ENCODE results near the gene ZNF343. TPM values are rescaled to one million over a fixed set of nuclear protein-coding genes. Genes with fewer than 3 reads are reported as not detected.
"Not testable (repeated sequence)": the region's sequence is repeated elsewhere in the genome, so short reads cannot be mapped to it uniquely, and the experiment has no call there.

ZNF343 gene
- polyA plus RNA-seq, 1 donor from 2014 or later, result 14.3 TPM

- Histone ChIP-seq H3K9me2 (ENCODE audit: insufficient read depth, low read length) (no peaks in the 10 kb centered on the region), H3K4me3 (ENCODE audit: low read length) (no peak overlapping the region), H3K36me3 (ENCODE audit: insufficient read depth, low read length) (no peaks in the 10 kb centered on the region), H3K27me3 (ENCODE audit: insufficient read depth, low read depth, low read length) (peaks cover 17% of the 10 kb centered on the region), H3F3A (ENCODE audit: insufficient read depth, low read length, poor library complexity, severe bottlenecking) (no peaks in the 10 kb centered on the region), H3K79me2 (replicated peaks; ENCODE audit: insufficient read depth, low read length) (no peaks in the 10 kb centered on the region), H3K4me2 (ENCODE audit: low read length) (no peak overlapping the region), H2AFZ (ENCODE audit: low read depth, low read length) (no peak overlapping the region), H3K9me3 (ENCODE audit: low read length) (no peaks in the 10 kb centered on the region), H3K27ac (ENCODE audit: low read length) (no peak overlapping the region), H3K9ac (ENCODE audit: low read length) (no peak overlapping the region), H4K20me1 (ENCODE audit: insufficient read depth) (no peaks in the 10 kb centered on the region)
- TF ChIP-seq RAD21 (conservative IDR thresholded peaks at IDR 0.05) (no peak), EZH2 (IDR thresholded peaks at IDR 0.05; ENCODE audit: borderline replicate concordance, insufficient read depth, low read length, poor library complexity, severe bottlenecking) (no peak), EP300 (conservative IDR thresholded peaks at IDR 0.05; ENCODE audit: poor library complexity, severe bottlenecking) (no peak), MXI1 (conservative IDR thresholded peaks at IDR 0.05; ENCODE audit: poor library complexity, severe bottlenecking) (no peak), SMC3 (conservative IDR thresholded peaks at IDR 0.05; ENCODE audit: poor library complexity) (no peak), REST (IDR thresholded peaks at IDR 0.05; ENCODE audit: borderline replicate concordance) (no peak), TAF1 (IDR thresholded peaks at IDR 0.05; ENCODE audit: low read depth) (no peak), POLR2AphosphoS5 (IDR thresholded peaks at IDR 0.05) (no peak), CTCF (IDR thresholded peaks at IDR 0.05; ENCODE audit: poor library complexity, severe bottlenecking) (no peak)
Measured at GRCh38 chr20:2528671-2529271, 20.1 kb upstream of the ZNF343 start.

- H3K4me3 ChIP-seq (ENCODE audit: low read length), result no peak overlapping the region
- no peaks in the 10 kb centered on the region for H3K36me3 ChIP-seq (ENCODE audit: insufficient read depth, low read length)
- no peak overlapping the region for H2AFZ ChIP-seq (ENCODE audit: low read depth, low read length)
- H3K4me2 ChIP-seq (ENCODE audit: low read length), result no peak overlapping the region
- no peaks in the 10 kb centered on the region for H3K9me2 ChIP-seq (ENCODE audit: insufficient read depth, low read length)
- H3K27ac ChIP-seq (ENCODE audit: low read length), result no peak overlapping the region
- no peaks in the 10 kb centered on the region for H3F3A ChIP-seq (ENCODE audit: insufficient read depth, low read length, poor library complexity, severe bottlenecking)
- H3K27me3 ChIP-seq (ENCODE audit: insufficient read depth, low read depth, low read length), result peaks cover 17% of the 10 kb centered on the region
- no peak overlapping the region for H3K9ac ChIP-seq (ENCODE audit: low read length)
- H3K9me3 ChIP-seq (ENCODE audit: low read length), result no peaks in the 10 kb centered on the region
- H4K20me1 ChIP-seq (ENCODE audit: insufficient read depth), result no peaks in the 10 kb centered on the region
- H3K79me2 ChIP-seq (replicated peaks; ENCODE audit: insufficient read depth, low read length), result no peaks in the 10 kb centered on the region
- TF ChIP-seq EZH2 (IDR thresholded peaks at IDR 0.05; ENCODE audit: borderline replicate concordance, insufficient read depth, low read length, poor library complexity, severe bottlenecking), result no peak
- no peak for TF ChIP-seq TAF1 (IDR thresholded peaks at IDR 0.05; ENCODE audit: low read depth)
- TF ChIP-seq POLR2AphosphoS5 (IDR thresholded peaks at IDR 0.05), result no peak
- TF ChIP-seq CTCF (IDR thresholded peaks at IDR 0.05; ENCODE audit: poor library complexity, severe bottlenecking), result no peak
- TF ChIP-seq SMC3 (conservative IDR thresholded peaks at IDR 0.05; ENCODE audit: poor library complexity), result no peak
- TF ChIP-seq REST (IDR thresholded peaks at IDR 0.05; ENCODE audit: borderline replicate concordance), result no peak
- TF ChIP-seq RAD21 (conservative IDR thresholded peaks at IDR 0.05), result no peak
- no peak for TF ChIP-seq EP300 (conservative IDR thresholded peaks at IDR 0.05; ENCODE audit: poor library complexity, severe bottlenecking)
- no peak for TF ChIP-seq MXI1 (conservative IDR thresholded peaks at IDR 0.05; ENCODE audit: poor library complexity, severe bottlenecking)
Measured at GRCh38 chr20:2527762-2528161, 19.0 kb upstream of the ZNF343 start.

- not testable (repeated sequence) for H3K4me2 ChIP-seq (ENCODE audit: low read length); H3K27ac ChIP-seq (ENCODE audit: low read length); H3K9me2 ChIP-seq (ENCODE audit: insufficient read depth, low read length); H2AFZ ChIP-seq (ENCODE audit: low read depth, low read length); H3K9ac ChIP-seq (ENCODE audit: low read length); H3K36me3 ChIP-seq (ENCODE audit: insufficient read depth, low read length); H3K79me2 ChIP-seq (replicated peaks; ENCODE audit: insufficient read depth, low read length); H3K9me3 ChIP-seq (ENCODE audit: low read length); H3F3A ChIP-seq (ENCODE audit: insufficient read depth, low read length, poor library complexity, severe bottlenecking); H4K20me1 ChIP-seq (ENCODE audit: insufficient read depth); H3K4me3 ChIP-seq (ENCODE audit: low read length)
- peaks cover 17% of the 10 kb centered on the region for H3K27me3 ChIP-seq (ENCODE audit: insufficient read depth, low read depth, low read length)
Measured at GRCh38 chr20:2526218-2526583, 17.5 kb upstream of the ZNF343 start.
